ENCODE data around the gene SPTSSA.

SPTSSA gene

GRCh38 chr14:34420547-34421150, 41.4 kb downstream of the SPTSSA start:
- in situ Hi-C loops (cut with MboI; ENCODE audit: low pct_unique_long_range_greater_than_20kb, low sequenced_read_pairs, unreplicated experiment): no loop called here
- TF ChIP-seq CTCF (IDR thresholded peaks at IDR 0.05; ENCODE audit: extremely low read depth, insufficient read depth, missing control alignments): no peak
- no peak for DNase-seq (ENCODE audit: low spot score)

- in situ Hi-C loops (cut with MboI; ENCODE audit: low pct_unique_long_range_greater_than_20kb, low sequenced_read_pairs, unreplicated experiment): no loop called here
- no peak for TF ChIP-seq CTCF (IDR thresholded peaks at IDR 0.05; ENCODE audit: extremely low read depth, insufficient read depth, missing control alignments)
- DNase-seq (ENCODE audit: low spot score): no peak
Measured at GRCh38 chr14:34409721-34410120, 52.3 kb downstream of the SPTSSA start.

- no peak for DNase-seq (ENCODE audit: low spot score)
- TF ChIP-seq CTCF (IDR thresholded peaks at IDR 0.05; ENCODE audit: extremely low read depth, insufficient read depth, missing control alignments): no peak
- in situ Hi-C loops (cut with MboI; ENCODE audit: low pct_unique_long_range_greater_than_20kb, low sequenced_read_pairs, unreplicated experiment): no loop called here
Measured at GRCh38 chr14:34407951-34408350, 54.1 kb downstream of the SPTSSA start.

GRCh38 chr14:34404416-34404815, 57.6 kb downstream of the SPTSSA start:
- no peak for DNase-seq (ENCODE audit: low spot score)
- in situ Hi-C loops (cut with MboI; ENCODE audit: low pct_unique_long_range_greater_than_20kb, low sequenced_read_pairs, unreplicated experiment): no loop called here
- no peak for TF ChIP-seq CTCF (IDR thresholded peaks at IDR 0.05; ENCODE audit: extremely low read depth, insufficient read depth, missing control alignments)

GRCh38 chr14:34403646-34404045, 58.4 kb downstream of the SPTSSA start:
- in situ Hi-C loops (cut with MboI; ENCODE audit: low pct_unique_long_range_greater_than_20kb, low sequenced_read_pairs, unreplicated experiment): no loop called here
- TF ChIP-seq CTCF (IDR thresholded peaks at IDR 0.05; ENCODE audit: extremely low read depth, insufficient read depth, missing control alignments): no peak

GRCh38 chr14:34398024-34398423, 64.0 kb downstream of the SPTSSA start:
- in situ Hi-C loops (cut with MboI; ENCODE audit: low pct_unique_long_range_greater_than_20kb, low sequenced_read_pairs, unreplicated experiment): no loop called here
- DNase-seq (ENCODE audit: low spot score): no peak
- no peak for TF ChIP-seq CTCF (IDR thresholded peaks at IDR 0.05; ENCODE audit: extremely low read depth, insufficient read depth, missing control alignments)

More at GRCh38 chr14:34403646-34404045, 58.4 kb downstream of the SPTSSA start:
- DNase-seq (ENCODE audit: low spot score): no peak

Data from GM13977 (cell line).